NB4 (cell line): ENCODE measurements around the gene UQCC2.

Source experiments
- MYC ChIP-seq: IDR thresholded peaks from 2 replicates; pipeline ENCODE4 v1.6.1; 2011; ENCODE audit warnings: low read depth, low read length
- POLR2A ChIP-seq: IDR thresholded peaks from 2 replicates; pipeline ENCODE4 v1.6.1; 2011; ENCODE audit warnings: mild to moderate bottlenecking; ENCODE audit not compliant: insufficient read length; ENCODE audit errors: extremely low read depth
- TF ChIP-seq, protein P1 (sequence below): IDR thresholded peaks from one replicate; pipeline ENCODE4 v1.5.1; 2012; ENCODE audit warnings: low read depth, low read length

DNA sequence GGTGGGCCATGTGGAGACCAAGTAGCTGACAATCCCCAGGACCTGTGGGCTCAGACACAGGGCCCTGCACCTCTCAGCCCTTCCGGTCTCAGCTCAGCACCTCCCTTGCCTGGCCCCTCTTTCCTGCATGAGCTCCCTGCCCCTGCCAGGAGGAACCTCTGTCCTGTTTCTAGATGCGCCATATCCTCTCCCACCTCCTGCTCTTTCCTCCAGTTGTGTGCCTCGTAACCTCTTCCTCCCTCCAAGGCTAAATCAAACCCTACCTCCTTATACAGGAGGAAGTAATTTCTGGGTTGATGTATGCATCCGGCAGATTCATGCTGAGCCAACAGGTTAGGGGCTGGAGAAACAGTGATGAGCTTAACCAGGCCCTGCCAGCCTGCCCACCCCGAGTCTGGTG lies 59.5 kb downstream of the UQCC2 start:
- TF ChIP-seq POLR2A (no peak), MYC (no peak)
- TF ChIP-seq, protein P1, sequence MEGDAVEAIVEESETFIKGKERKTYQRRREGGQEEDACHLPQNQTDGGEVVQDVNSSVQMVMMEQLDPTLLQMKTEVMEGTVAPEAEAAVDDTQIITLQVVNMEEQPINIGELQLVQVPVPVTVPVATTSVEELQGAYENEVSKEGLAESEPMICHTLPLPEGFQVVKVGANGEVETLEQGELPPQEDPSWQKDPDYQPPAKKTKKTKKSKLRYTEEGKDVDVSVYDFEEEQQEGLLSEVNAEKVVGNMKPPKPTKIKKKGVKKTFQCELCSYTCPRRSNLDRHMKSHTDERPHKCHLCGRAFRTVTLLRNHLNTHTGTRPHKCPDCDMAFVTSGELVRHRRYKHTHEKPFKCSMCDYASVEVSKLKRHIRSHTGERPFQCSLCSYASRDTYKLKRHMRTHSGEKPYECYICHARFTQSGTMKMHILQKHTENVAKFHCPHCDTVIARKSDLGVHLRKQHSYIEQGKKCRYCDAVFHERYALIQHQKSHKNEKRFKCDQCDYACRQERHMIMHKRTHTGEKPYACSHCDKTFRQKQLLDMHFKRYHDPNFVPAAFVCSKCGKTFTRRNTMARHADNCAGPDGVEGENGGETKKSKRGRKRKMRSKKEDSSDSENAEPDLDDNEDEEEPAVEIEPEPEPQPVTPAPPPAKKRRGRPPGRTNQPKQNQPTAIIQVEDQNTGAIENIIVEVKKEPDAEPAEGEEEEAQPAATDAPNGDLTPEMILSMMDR, result no peak
